Mesothelial cell of epicardium (in vitro differentiated cells): ENCODE results near the gene KLHDC3. TPM values are rescaled to one million over a fixed set of nuclear protein-coding genes. Genes with fewer than 3 reads are reported as not detected.
A peak's percentile ranks its signal among the peaks of the same experiment; 100 is the strongest.

ENCODE experiments used
- DNase-seq, 2 experiments: peaks; one replicate each; pipeline ENCODE4 v3.0.0; 2021; ENCODE audit warnings: low spot score in 2 of 2; ENCODE audit not compliant: unreplicated experiment in 2 of 2
- H3K27ac Mint-ChIP-seq: 2 replicates; pipeline ENCODE4 v1.8.0; 2021; ENCODE audit warnings: mixed read lengths
- H3K27me3 Mint-ChIP-seq: 2 replicates; pipeline ENCODE4 v1.8.0; 2021; ENCODE audit warnings: low read depth, mixed read lengths
- H3K36me3 Mint-ChIP-seq: 2 replicates; pipeline ENCODE4 v1.8.0; 2021; ENCODE audit warnings: mixed read lengths
- H3K4me1 Mint-ChIP-seq: 2 replicates; pipeline ENCODE4 v1.8.0; 2021; ENCODE audit warnings: mixed read lengths
- H3K4me3 Mint-ChIP-seq: 2 replicates; pipeline ENCODE4 v1.8.0; 2021; ENCODE audit warnings: mild to moderate bottlenecking, moderate library complexity, mixed read lengths
- H3K9me3 Mint-ChIP-seq: 2 replicates; pipeline ENCODE4 v1.8.0; 2021; ENCODE audit warnings: mixed read lengths
- CTCF ChIP-seq: fragments of 200-600 bp; sonication (generic); IDR thresholded peaks from one replicate; pipeline ENCODE4 v1.5.0; 2021; ENCODE audit warnings: antibody characterized with exemption; ENCODE audit not compliant: unreplicated experiment
- total RNA-seq: library from RNA; stranded (reverse); gene quantifications from 3 replicates; pipeline ENCODE4 v1.2.1, GENCODE V29; 2021

KLHDC3 gene
- total RNA-seq, 1 donor from 2014 or later, result 95.1 TPM

GRCh38 chr6:43053545-43054205 is 39.6 kb downstream of the KLHDC3 start, which contains the start of gene CUL7:
Gene CUL7 (minus strand): TSS chr6:43053851. CDS start chr6:43052788, 1,063 bp downstream.
- peak within 1 kb of the TSS; percentile 95 for H3K4me3 Mint-ChIP-seq
- TF ChIP-seq CTCF, result no peak

GRCh38 chr6:43054206-43054943 is 40.3 kb downstream of the KLHDC3 start:
- Mint-ChIP-seq H3K36me3 (peaks cover 29% of the 10 kb centered on the region), H3K9me3 (no peaks in the 10 kb centered on the region), H3K27me3 (no peaks in the 10 kb centered on the region), H3K4me3 (peak overlapping the region; percentile 95), H3K27ac (peak overlapping the region; percentile 94), H3K4me1 (peaks cover 48% of the 10 kb centered on the region)
- no peak for TF ChIP-seq CTCF
- no peak for DNase-seq

More at GRCh38 chr6:43053545-43054205, 39.6 kb downstream of the KLHDC3 start, which contains the start of gene CUL7:
- peaks cover 32% of the 10 kb centered on the region for H3K36me3 Mint-ChIP-seq
- peak within 1 kb of the TSS; percentile 99 for H3K27ac Mint-ChIP-seq
- H3K9me3 Mint-ChIP-seq, result no peaks in the 10 kb centered on the region
- peak; percentile 73 to 86 for DNase-seq
- H3K4me1 Mint-ChIP-seq, result peaks cover 44% of the 10 kb centered on the region
- H3K27me3 Mint-ChIP-seq, result no peaks in the 10 kb centered on the region

- H3K9me3 Mint-ChIP-seq, result no peaks in the 10 kb centered on the region
- no peak overlapping the region for H3K27ac Mint-ChIP-seq
- peaks cover 16% of the 10 kb centered on the region for H3K36me3 Mint-ChIP-seq
- no peak for DNase-seq
- no peak overlapping the region for H3K4me3 Mint-ChIP-seq
- no peaks in the 10 kb centered on the region for H3K27me3 Mint-ChIP-seq
- TF ChIP-seq CTCF, result no peak
- H3K4me1 Mint-ChIP-seq, result peaks cover 52% of the 10 kb centered on the region
Measured at GRCh38 chr6:43055966-43056365, 41.9 kb downstream of the KLHDC3 start.

- Mint-ChIP-seq H3K27me3 (no peaks in the 10 kb centered on the region), H3K27ac (peak overlapping the region; percentile 98), H3K36me3 (peaks cover 21% of the 10 kb centered on the region), H3K4me1 (peaks cover 31% of the 10 kb centered on the region), H3K4me3 (peak overlapping the region; percentile 98), H3K9me3 (no peaks in the 10 kb centered on the region)
- TF ChIP-seq CTCF, result no peak
- no peak for DNase-seq
Measured at GRCh38 chr6:43058531-43058930, 44.5 kb downstream of the KLHDC3 start.

- no peak for TF ChIP-seq CTCF
- Mint-ChIP-seq H3K4me1 (peaks cover 28% of the 10 kb centered on the region), H3K36me3 (peaks cover 25% of the 10 kb centered on the region), H3K9me3 (no peaks in the 10 kb centered on the region), H3K27ac (peak within 1 kb of the TSS; percentile 98), H3K27me3 (no peaks in the 10 kb centered on the region), H3K4me3 (peak within 1 kb of the TSS; percentile 98)
- DNase-seq, result peak; percentile 94 to 96
Measured at GRCh38 chr6:43059168-43060033, 45.4 kb downstream of the KLHDC3 start, which contains the start of the genes KLC4 and MRPL2. Gene KLC4 (plus strand): TSS chr6:43059631. CDS start chr6:43061336, 1,705 bp downstream. Gene MRPL2 (minus strand): TSS chr6:43059434. CDS start chr6:43059381, 53 bp downstream.
